Endothelial cell of umbilical vein (primary cell): ENCODE data around the gene COPS6. TPM values are rescaled to one million over a fixed set of nuclear protein-coding genes. Genes with fewer than 3 reads are reported as not detected.

Source experiments
- BruUV-seq: library from RNA; stranded (reverse); fragments of 400-500 nt; replicated peaks from 2 replicates; lab custom pipeline; 2021; lab: Mats Ljungman, UMichigan
- CTCF ChIA-PET: fragments of 300-600, 350-600 bp; sonication (Branson Sonifier 250); formaldehyde crosslinking; loops from one replicate; lab custom pipeline; 2021; ENCODE audit warnings: antibody characterized with exemption, inconsistent platforms; lab: Charles Lee
- POLR2A ChIA-PET: fragments of 300-600, 350-600 bp; sonication (Branson Sonifier 250); formaldehyde crosslinking; loops from one replicate; lab custom pipeline; 2021; ENCODE audit warnings: antibody characterized with exemption, inconsistent platforms; lab: Charles Lee
- DNase-seq: peaks from one replicate; pipeline ENCODE4 v3.0.0-alpha.2; 2011; ENCODE audit warnings: low read depth, low spot score
- FAIRE-seq: peaks from 2 replicates; lab custom pipeline; 2011; peaks lifted over from hg19 to GRCh38; lab: Jason Lieb, UNC
- H2AFZ ChIP-seq: 2 replicates; pipeline ENCODE4 v1.6.0; 2012; ENCODE audit warnings: low read depth, low read length, control low read depth, inconsistent platforms
- H3K27ac ChIP-seq: 2 replicates; pipeline ENCODE4 v1.5.1; 2011; ENCODE audit warnings: low read depth, mild to moderate bottlenecking, control low read depth, low read length, moderate library complexity; ENCODE audit not compliant: insufficient read depth
- H3K27me3 ChIP-seq, 2 experiments: 2 replicates each; pipeline versions ENCODE4 v1.6.0 to v1.6.1; 2011; ENCODE audit warnings: low read length in 2 of 2, mixed read lengths in 1 of 2; ENCODE audit not compliant: control insufficient read depth in 2 of 2, insufficient read depth in 2 of 2
- H3K36me3 ChIP-seq, 2 experiments: 2 replicates in 1 of 2; 3 replicates in 1 of 2; pipeline ENCODE4 v1.5.1; 2011; ENCODE audit warnings: low read length in 2 of 2, mild to moderate bottlenecking in 1 of 2, moderate library complexity in 1 of 2; ENCODE audit not compliant: control insufficient read depth in 2 of 2, insufficient read depth in 2 of 2; ENCODE audit errors: extremely low read depth in 1 of 2
- H3K4me1 ChIP-seq: 3 replicates; pipeline ENCODE4 v1.5.1; 2011; ENCODE audit warnings: mild to moderate bottlenecking, low read length; ENCODE audit not compliant: control insufficient read depth, insufficient read depth; ENCODE audit errors: extremely low read depth
- H3K4me2 ChIP-seq: 2 replicates; pipeline ENCODE4 v1.6.1; 2011; ENCODE audit warnings: low read length, control low read depth, mixed read lengths; ENCODE audit not compliant: insufficient read depth
- H3K4me3 ChIP-seq, 3 experiments: fragments of 200-600 bp in 1 of 3; sonication (generic), shearing (Covaris generic) in 1 of 3; replicated peaks in 1 of 3; 2 replicates each; pipeline ENCODE4 v1.5.1; 2011 to 2016; ENCODE audit warnings: control low read depth in 3 of 3, low read length in 3 of 3, mild to moderate bottlenecking in 2 of 3, inconsistent platforms in 1 of 3, low read depth in 1 of 3, moderate library complexity in 1 of 3; ENCODE audit not compliant: insufficient read depth in 1 of 3
- H3K79me2 ChIP-seq: 2 replicates; pipeline ENCODE4 v1.6.0; 2012; ENCODE audit warnings: low read length, inconsistent platforms; ENCODE audit not compliant: control insufficient read depth, insufficient read depth
- H3K9ac ChIP-seq: replicated peaks from 2 replicates; pipeline ENCODE3; 2011; ENCODE audit warnings: low read length, control low read depth; ENCODE audit not compliant: insufficient read depth; ENCODE audit errors: extremely low read depth
- H3K9me1 ChIP-seq: replicated peaks from 3 replicates; pipeline ENCODE4 v1.6.0; 2011; ENCODE audit warnings: mild to moderate bottlenecking, low read length; ENCODE audit not compliant: control insufficient read depth, insufficient read depth; ENCODE audit errors: extremely low read depth
- H3K9me3 ChIP-seq: replicated peaks from 2 replicates; pipeline ENCODE4 v1.5.1; 2012; ENCODE audit warnings: low read length, inconsistent platforms; ENCODE audit not compliant: control insufficient read depth, insufficient read depth
- H4K20me1 ChIP-seq: replicated peaks from 2 replicates; pipeline ENCODE3; 2011; ENCODE audit warnings: mild to moderate bottlenecking, low read length; ENCODE audit not compliant: control insufficient read depth, insufficient read depth; ENCODE audit errors: extremely low read depth
- CTCF ChIP-seq, 2 donors: IDR thresholded peaks; 1 replicate in 1 of 2; 2 replicates in 1 of 2; pipeline ENCODE4 v1.5.1; 2011; ENCODE audit warnings: low read length in 2 of 2, mild to moderate bottlenecking in 2 of 2, moderate library complexity in 2 of 2, control low read depth in 1 of 2, inconsistent platforms in 1 of 2, low read depth in 1 of 2; ENCODE audit not compliant: insufficient read depth in 1 of 2; ENCODE audit errors: extremely low read depth in 1 of 2
- EZH2 ChIP-seq: IDR thresholded peaks from 2 replicates; pipeline ENCODE4 v1.6.1; 2012; ENCODE audit warnings: borderline replicate concordance, low read depth, mild to moderate bottlenecking, moderate library complexity, low read length, inconsistent platforms; ENCODE audit not compliant: severe bottlenecking
- FOS ChIP-seq: IDR thresholded peaks from 2 replicates; pipeline ENCODE4 v1.6.1; 2011; ENCODE audit warnings: mild to moderate bottlenecking, low read length, moderate library complexity, borderline replicate concordance; ENCODE audit not compliant: insufficient read depth
- GATA2 ChIP-seq: IDR thresholded peaks from 2 replicates; pipeline ENCODE4 v1.7.0; 2011; ENCODE audit warnings: low read depth, mild to moderate bottlenecking, moderate library complexity, mixed read lengths, low read length; ENCODE audit not compliant: insufficient read length, insufficient read depth
- JUN ChIP-seq: IDR thresholded peaks from 2 replicates; pipeline ENCODE4 v1.6.1; 2011; ENCODE audit warnings: borderline replicate concordance, low read depth; ENCODE audit not compliant: insufficient read length, insufficient read depth
- MAX ChIP-seq: IDR thresholded peaks from 2 replicates; pipeline ENCODE4 v1.6.1; 2011; ENCODE audit not compliant: insufficient read depth, insufficient read length
- MYC ChIP-seq: IDR thresholded peaks from one replicate; pipeline ENCODE4 v1.6.1; 2011; ENCODE audit warnings: mild to moderate bottlenecking, low read depth, low read length
- POLR2A ChIP-seq: IDR thresholded peaks from 2 replicates; pipeline ENCODE4 v1.6.1; 2012; ENCODE audit warnings: low read depth, mild to moderate bottlenecking, control low read depth, low read length
- POLR2AphosphoS5 ChIP-seq: IDR thresholded peaks from 2 replicates; pipeline ENCODE4 v1.6.1; 2012; ENCODE audit warnings: low read depth, mild to moderate bottlenecking, control low read depth, low read length, moderate library complexity; ENCODE audit not compliant: insufficient read depth
- dilution Hi-C: fragments of 300-500 bp; cut with MboI; formaldehyde crosslinking; loops from one replicate; pipeline ENCODE4 v1.15.0; 2019; ENCODE audit warnings: low sequenced_read_pairs; ENCODE audit not compliant: extremely low pct_ligation_motif_present
- intact Hi-C: fragments of 100-400 bp; cut with micrococcal nuclease; formaldehyde crosslinking; loops from one replicate; pipeline ENCODE4 v1.10.0; 2022
- polyA plus RNA-seq, 4 experiments: library from polyadenylated mRNA; depleted of rRNA in 3 of 4; stranded (reverse) in 3 of 4; unstranded in 1 of 4; fragments of >200 nt; gene quantifications; 2 replicates each; pipeline versions ENCODE4 v1.2.1 to v1.2.3, GENCODE V29; 2011 to 2012; ENCODE audit warnings: missing spikeins in 1 of 4
- total RNA-seq: library from RNA; stranded (reverse); gene quantifications from 2 replicates; pipeline ENCODE4 v1.2.3, GENCODE V29; 2021

The COPS6 gene
- total and polyA plus RNA-seq, 2 donors (not counting 3 experiments of a cell fraction or from before 2014, with no cell fraction given) = 188 to 251 TPM

- FAIRE-seq (no peak), DNase-seq (no peak)
- no peaks in the 10 kb centered on the region for H3K27me3 ChIP-seq
- no peaks in the 10 kb centered on the region for H4K20me1 ChIP-seq
- POLR2A ChIA-PET = no interaction called here
- no TSS peak for BruUV-seq
- H2AFZ ChIP-seq = no peak overlapping the region
- no peak overlapping the region for H3K9ac ChIP-seq
- no peak for TF ChIP-seq MYC
- peak in 1 of 2 donors; percentile 17 for TF ChIP-seq CTCF (IDR thresholded peaks at IDR 0.05; ENCODE audit: extremely low read depth in 1 of 2, insufficient read depth in 1 of 2, low read depth in 1 of 2, low read length in 2 of 2)
- TF ChIP-seq FOS = no peak
- no peak for TF ChIP-seq POLR2A
- no peak for TF ChIP-seq MAX
- H3K79me2 ChIP-seq = no peaks in the 10 kb centered on the region
- no peak overlapping the region for H3K27ac ChIP-seq
- CTCF ChIA-PET = interaction anchor here (1.1 kb wide), 1 partner anchor 8 kb away, joined by 4 read pairs; the partner anchor contains the start of genes AP4M1 and MCM7
- H3K4me3 ChIP-seq = no peak overlapping the region
- H3K4me2 ChIP-seq = no peak overlapping the region
- intact Hi-C loops = loop anchor here (10.0 kb wide), 1 partner anchor 1015 kb away; the partner anchor contains the start of gene SERPINE1
- dilution Hi-C loops = no loop called here
- no peaks in the 10 kb centered on the region for H3K9me1 ChIP-seq
- H3K36me3 ChIP-seq = peaks cover 12 to 50% of the 10 kb centered on the region in 2 experiments
- H3K4me1 ChIP-seq = no peaks in the 10 kb centered on the region
- H3K9me3 ChIP-seq = no peaks in the 10 kb centered on the region
These were observed 20.9 kb downstream of the COPS6 start for GRCh38 chr7:100109521-100110163.

GRCh38 chr7:100111156-100111555 is 22.4 kb downstream of the COPS6 start:
- dilution Hi-C loops = no loop called here
- H3K9ac ChIP-seq = no peak overlapping the region

More at GRCh38 chr7:100111156-100111555, 22.4 kb downstream of the COPS6 start:
- no peaks in the 10 kb centered on the region for H3K4me1 ChIP-seq
- no TSS peak for BruUV-seq
- H4K20me1 ChIP-seq = no peaks in the 10 kb centered on the region
- H3K4me2 ChIP-seq = no peak overlapping the region
- H3K79me2 ChIP-seq = no peaks in the 10 kb centered on the region
- ChIA-PET CTCF (no interaction called here), POLR2A (no interaction called here)
- DNase-seq (no peak), FAIRE-seq (no peak)
- H3K36me3 ChIP-seq = peaks cover 12 to 41% of the 10 kb centered on the region in 2 experiments
- no peaks in the 10 kb centered on the region for H3K9me1 ChIP-seq
- no peak overlapping the region for H2AFZ ChIP-seq
- no peak overlapping the region for H3K4me3 ChIP-seq
- no peaks in the 10 kb centered on the region for H3K27me3 ChIP-seq
- H3K27ac ChIP-seq = no peak overlapping the region
- TF ChIP-seq MAX = no peak
- no peak for TF ChIP-seq FOS
- TF ChIP-seq POLR2A = no peak
- TF ChIP-seq GATA2 = no peak
- no peak for TF ChIP-seq CTCF (IDR thresholded peaks at IDR 0.05; ENCODE audit: extremely low read depth in 1 of 2, insufficient read depth in 1 of 2, low read depth in 1 of 2, low read length in 2 of 2)
- TF ChIP-seq MYC = no peak
- no peak for TF ChIP-seq EZH2
- TF ChIP-seq JUN = no peak
- TF ChIP-seq POLR2AphosphoS5 = no peak
- H3K9me3 ChIP-seq = no peaks in the 10 kb centered on the region
- intact Hi-C loops = no loop called here
